GM12874 (cell line): ENCODE data around the gene CCDC181.

Experiments
- CTCF ChIP-seq: IDR thresholded peaks from 2 replicates; pipeline ENCODE4 v1.5.1; 2011; ENCODE audit warnings: low read depth, mild to moderate bottlenecking, control low read depth, low read length, moderate library complexity; ENCODE audit not compliant: insufficient read depth

The CCDC181 gene

DNA sequence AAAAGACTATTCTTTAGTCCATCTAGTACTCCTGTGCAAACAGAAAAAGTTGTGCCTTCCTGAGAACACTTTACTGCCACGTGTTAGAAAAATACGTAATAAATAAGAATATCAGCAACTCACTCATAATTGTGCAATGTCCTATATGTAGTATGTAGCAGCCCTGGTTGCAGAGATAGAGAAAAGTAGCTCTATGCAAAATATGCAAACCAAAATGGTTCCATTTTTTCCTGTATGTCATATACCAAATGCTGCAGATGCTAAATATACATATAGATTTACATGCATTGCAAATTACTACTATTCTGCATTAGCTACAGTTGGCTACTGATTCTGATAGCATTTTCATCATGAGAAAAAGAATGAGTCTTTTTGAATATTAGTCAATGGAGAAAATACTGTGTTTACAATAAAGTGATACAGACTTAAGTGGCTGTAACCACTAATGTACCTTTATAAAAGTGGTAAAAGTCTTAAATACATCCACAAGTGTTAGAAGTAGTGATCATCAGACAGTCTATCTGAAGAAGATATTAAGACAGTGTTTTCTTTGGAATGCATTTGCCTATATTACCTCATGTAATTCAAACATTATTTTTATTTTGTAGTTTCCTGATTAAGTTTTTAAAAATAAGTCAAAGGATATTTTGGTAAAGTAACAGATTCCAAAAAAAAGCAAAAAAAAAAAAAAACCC, 79.4 kb downstream of the CCDC181 start:
- no peak for TF ChIP-seq CTCF

GRCh38 chr1:169346036-169346589, 81.2 kb downstream of the CCDC181 start:
- no peak for TF ChIP-seq CTCF

DNA sequence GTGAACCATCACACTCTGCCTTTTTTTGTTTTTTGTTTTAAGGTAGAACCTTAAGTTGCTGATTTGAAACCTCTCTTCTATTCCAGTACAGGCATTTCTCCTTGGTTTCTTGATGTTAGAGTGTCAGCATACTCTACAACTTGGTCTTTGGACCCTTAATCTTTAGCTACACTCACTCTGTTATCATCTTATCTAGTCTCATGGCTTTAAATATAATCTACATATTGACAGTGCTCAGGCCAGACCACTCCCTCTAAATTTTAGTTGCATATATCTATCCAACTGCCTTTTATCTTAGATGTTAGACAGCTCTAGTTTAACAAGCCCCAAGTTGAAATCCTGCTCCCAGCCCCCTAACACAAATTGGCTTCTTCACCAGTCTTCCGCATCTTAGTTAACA, 81.8 kb downstream of the CCDC181 start:
- TF ChIP-seq CTCF: no peak
